Sigmoid colon (tissue), 4 donors: Measurements from ENCODE around the gene MAMDC2.

Source experiments
- CTCF ChIP-seq, 4 experiments: fragments of 450-650 bp in 3 of 4; fragments of 200-600 bp in 1 of 4; IDR thresholded peaks; one replicate each; pipeline ENCODE4 v1.5.1; 2016 to 2019; ENCODE audit warnings: antibody characterized with exemption in 4 of 4, mild to moderate bottlenecking in 3 of 4, moderate library complexity in 2 of 4
- EP300 ChIP-seq, 4 donors: sonication (generic); formaldehyde crosslinking; IDR thresholded peaks; one replicate each; pipeline ENCODE4 v1.6.1; 2017; ENCODE audit warnings: antibody characterized with exemption in 4 of 4
- POLR2A ChIP-seq, 2 donors: fragments of 450-650 bp; IDR thresholded peaks; one replicate each; pipeline ENCODE4 v1.6.1; 2016; ENCODE audit warnings: antibody characterized with exemption in 2 of 2, mild to moderate bottlenecking in 2 of 2, moderate library complexity in 2 of 2
- POLR2AphosphoS5 ChIP-seq, 4 donors: sonication (generic); formaldehyde crosslinking; IDR thresholded peaks; one replicate each; pipeline ENCODE4 v1.6.1; 2017; ENCODE audit warnings: antibody characterized with exemption in 4 of 4

- TF ChIP-seq CTCF (IDR thresholded peaks at IDR 0.05) (no peak), POLR2A (IDR thresholded peaks at IDR 0.05) (no peak), POLR2AphosphoS5 (IDR thresholded peaks at IDR 0.05) (no peak), EP300 (IDR thresholded peaks at IDR 0.05) (no peak)
Measured at GRCh38 chr9:70205366-70206020, 161.8 kb downstream of the MAMDC2 start.
